ENCODE measurements around the gene CCP110.
"Not testable (repeated sequence)": the region's sequence is repeated elsewhere in the genome, so short reads cannot be mapped to it uniquely, and the experiment has no call there.

CCP110 gene

DNA sequence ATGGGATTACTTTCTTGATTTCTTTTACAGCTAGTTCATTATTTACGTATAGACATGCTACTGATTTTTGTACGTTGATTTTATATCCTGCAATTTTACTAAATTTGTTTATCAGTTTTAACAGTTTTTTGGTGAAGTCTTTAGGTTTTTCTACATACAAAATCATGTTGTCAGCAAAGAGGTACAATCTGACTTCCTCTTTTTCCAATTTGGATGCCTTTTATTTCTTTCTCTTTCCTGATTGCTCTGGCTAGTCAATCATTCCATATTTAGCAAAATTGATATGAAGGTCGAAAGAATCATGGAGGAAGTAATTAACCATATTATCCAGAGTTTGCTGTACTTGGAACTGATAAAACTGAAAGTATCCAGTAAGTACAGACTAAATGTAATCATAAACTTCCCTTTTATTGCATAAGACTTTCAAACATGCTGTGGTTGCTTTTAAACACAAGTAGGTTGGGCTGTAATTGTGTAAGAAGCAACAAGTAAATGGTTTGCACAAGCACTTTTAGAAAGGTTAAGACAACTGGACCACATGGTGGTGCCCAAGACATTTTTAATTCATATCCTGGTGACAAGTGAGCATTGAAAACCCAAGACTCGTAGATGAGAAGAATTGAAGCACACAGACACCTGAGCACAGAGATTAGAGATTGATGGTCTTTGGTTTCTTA, 10.2 kb upstream of the CCP110 start:
- no peak for DNase-seq

DNA sequence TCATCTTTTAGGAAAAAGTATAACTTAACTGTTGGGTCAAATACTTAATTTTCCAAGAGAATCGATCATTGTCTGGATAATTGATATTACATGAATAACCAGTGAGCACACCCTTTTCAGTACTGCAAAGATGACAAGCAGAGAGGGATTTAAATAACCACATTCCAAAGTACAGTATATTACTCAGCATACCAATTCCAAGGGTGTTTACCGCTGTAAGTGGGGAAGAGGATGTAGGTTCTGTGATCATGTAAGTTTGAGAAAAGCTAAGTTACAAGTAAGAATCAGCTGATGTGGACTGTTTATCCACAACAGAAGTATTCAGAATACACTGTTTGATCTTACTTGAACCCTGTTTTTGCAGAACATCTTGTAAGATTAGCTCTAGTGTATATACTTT, 8.0 kb upstream of the CCP110 start:
- DNase-seq: no peak

DNA sequence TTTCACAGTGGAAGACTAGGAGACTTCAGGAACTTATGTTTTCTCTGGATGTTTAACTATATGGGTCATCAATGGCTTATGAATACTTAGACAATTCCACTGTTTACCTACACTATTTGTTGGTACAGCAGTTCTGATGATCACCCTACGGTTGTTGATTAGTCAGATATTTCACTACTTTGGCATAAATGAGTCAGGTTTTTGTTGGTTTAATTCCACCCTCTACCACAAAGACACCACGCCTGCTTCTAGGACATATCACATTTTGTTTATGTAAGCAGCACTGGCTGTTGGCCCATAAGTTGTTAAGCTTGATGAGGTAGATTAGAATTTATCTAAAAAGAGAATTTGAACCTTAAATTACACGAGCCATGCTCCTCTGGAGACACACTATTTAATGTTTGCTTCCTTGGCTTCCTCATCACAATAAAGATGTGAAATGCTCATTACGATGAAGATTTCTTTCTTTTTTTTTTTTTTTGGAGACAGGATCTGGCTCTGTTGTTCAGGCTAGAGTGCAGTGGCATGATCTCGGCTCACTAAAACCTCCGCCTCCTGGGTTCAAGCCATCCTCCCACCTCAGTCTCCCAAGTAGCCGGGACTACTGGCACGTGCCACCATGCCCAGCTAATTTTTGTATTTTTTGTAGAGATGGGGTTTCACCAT, 6.2 kb upstream of the CCP110 start:
- no peak for DNase-seq

DNA sequence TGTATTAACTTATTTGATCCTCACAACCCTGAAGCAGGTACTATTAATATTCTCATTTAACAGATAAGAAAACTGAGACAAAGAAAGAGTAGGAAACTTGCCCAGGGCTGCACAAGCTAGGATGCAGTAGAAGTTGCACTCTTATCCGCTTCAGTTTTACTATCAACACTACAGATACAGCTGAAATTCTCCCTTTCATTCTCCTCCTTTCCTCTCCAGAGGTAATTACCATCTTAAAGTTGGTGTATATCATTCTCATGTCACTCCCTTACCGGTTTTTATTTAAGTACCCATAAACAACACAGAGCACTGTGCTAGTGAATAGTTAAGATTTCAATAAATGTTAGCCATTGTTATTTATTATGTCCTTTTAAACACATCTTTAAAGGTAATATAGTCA, 5.4 kb upstream of the CCP110 start:
- no peak for DNase-seq

DNA sequence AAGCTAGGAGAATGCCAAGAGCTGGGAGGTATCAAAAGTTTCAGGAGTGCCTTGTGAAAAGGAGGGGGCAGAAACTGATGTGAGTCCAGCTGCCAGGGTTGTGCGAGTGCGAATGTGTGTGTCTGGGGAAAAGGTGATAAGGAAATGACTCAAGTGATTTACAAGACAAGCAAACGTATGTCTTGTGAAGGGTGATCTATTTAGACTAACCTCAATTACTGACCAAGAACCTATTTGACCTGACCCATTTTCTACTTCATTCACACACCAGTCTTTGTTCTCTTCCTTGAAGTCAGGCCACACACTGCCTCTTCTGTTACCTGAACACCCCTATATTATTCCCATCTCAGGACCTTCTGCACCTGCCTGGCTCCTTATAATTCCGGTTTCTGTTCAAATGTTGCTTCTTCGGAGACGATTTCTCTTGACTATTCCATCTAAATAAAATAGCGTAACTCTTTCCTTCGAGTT, 2.8 kb upstream of the CCP110 start:
- DNase-seq: no peak

DNA sequence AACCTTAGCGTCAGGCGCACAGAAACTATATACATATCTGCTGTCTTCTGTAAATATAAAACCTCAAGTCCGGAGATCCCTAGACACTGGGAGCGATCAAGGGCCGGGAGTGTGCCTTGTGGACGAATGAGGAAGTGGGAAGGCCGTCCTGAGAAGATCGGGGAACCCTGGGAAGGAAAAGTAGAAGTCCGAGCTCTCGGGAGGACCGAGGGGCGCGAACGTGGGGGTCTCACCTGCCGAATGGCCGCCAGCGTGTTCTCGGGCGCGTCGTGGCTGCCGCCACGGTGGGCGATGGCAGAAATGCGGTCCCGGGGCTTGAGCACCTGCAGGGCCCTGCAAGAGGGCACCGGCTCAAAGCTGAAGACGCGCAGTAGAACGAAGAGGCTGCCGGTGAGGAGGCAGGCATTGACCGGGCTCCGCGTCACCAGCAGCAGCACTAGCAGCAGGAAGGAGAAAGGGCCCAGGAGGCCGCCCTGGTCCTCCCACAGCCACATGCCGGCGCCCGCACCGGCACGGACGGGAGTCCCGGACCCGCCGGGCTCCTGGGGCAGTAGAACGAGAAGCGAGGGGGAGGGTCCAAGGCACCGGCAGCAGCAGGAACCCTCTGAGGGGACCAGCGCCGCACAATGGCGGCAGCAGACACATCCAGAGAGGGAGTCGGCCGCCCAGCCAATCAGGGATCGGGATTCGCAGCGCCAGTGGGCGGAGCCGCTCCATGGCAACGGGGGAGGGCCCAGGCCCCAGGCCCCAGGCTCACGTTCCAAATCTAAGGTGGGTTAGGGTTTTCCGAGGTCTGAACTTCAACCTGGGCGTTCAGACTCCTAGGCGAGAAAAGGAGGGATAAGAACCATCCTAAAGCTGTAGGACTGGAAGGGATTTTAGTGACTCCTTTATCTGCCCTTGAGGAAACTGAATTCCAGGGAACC, 2.0 kb upstream of the CCP110 start, which contains the start of gene GDE1:
Gene GDE1, minus strand, starts transcription at position 628 of the 926 bp plus-strand sequence. Its CDS starts 134 bp downstream, at position 494.
- DNase-seq: peak; percentile 54 to 88

DNA sequence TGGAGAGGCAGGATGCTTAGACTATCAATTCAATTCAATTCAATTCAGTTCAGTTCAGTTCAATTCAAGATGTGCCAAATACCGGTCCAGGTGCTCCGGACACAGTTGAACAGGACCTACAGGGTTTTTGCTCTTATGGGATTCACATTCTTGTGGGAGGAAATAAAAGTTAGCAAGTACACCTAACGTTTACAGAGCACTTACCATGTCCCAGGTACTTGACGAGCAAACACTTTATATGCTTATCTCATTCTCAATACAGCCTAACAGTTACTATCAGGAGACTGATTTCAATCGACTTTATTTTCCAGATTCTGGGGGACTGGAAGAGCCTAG, 1.4 kb upstream of the CCP110 start:
- no peak for DNase-seq

DNA sequence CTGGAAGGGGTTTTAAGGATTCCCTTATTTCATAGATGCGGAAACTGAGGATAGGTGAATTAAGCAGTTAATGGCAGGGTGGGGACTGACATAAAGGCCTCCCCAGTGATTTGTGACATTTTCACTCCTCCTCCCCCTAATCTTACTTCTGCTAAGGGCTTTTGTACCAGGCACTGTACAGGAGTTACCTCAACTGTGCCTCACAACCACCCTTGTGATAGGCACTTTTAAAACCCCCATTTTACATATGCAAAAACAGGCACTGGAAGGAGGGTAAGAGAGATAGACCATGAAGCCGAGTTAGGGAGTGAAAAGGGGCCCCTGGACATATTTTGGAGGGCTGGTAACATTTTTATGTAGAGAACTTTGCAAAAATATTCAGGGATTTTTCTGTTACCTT, 982 bp upstream of the CCP110 start:
- DNase-seq: no peak

DNA sequence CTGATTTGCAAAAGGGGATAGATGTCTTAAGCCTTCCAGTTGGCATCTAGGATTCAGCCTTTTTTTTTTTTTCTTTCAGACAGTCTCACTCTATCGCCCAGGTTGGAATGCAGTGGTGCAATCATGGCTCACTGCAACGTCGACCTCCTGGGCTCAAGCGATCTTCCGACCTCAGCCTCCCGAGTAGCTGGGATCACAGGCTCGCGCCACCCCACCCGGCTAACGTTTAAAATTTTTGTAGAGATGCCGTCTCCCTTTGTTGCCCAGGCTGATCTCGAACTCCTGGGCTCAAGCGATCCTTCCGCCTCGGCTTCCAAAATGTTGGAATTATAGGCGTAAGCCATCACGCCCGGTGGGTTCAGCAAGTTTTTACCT, 571 bp upstream of the CCP110 start:
- DNase-seq: no peak

DNA sequence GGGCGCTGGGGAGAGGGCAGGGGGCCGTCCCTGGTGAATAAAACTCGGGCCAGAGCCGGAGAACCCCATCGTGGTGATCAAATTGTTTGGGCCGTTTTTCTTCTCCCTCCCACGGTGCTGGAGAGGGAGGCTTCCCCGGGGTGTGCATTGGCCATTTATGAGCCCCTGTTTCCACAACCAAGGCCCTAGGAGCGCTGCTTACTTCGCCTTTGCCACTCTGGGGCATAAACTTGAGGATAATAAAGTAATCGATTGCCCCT, 544 bp downstream of the CCP110 start:
- no peak for DNase-seq

DNA sequence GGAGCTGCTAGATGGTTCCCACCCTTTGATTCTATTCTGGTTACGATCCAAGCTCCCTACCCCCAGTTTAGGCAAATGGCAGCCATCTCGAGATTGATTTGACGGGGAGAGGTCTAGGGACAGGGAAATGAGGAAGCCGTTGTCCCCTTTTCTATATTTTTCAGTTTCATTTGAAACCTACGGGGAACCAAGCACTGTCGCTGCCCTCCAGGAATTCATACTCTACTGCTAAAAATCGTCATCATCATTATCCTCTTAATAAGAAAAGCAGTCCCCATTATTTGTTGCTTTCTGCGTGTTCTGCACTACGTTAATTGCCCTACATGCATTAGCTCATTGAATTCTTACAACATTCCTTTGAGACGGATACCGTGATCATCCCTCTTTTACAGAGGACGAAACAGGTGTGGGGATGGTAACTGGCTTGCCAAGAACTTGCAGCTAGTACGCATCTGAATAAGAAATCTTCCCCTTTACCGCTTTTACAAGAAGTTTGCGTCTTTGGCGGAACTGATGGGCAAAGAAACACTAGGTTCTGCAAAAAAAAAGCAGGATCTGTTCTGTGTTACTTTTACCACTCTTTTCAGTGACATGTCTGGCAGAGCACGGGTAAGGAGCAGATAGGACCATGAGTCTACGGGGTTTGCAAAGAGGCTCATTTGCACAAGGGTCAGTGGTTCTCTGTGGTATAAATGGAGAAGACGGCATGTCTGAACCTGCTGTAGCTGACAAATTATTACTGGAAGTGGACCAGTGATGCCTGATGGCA, 1.1 kb downstream of the CCP110 start:
- DNase-seq: no peak

DNA sequence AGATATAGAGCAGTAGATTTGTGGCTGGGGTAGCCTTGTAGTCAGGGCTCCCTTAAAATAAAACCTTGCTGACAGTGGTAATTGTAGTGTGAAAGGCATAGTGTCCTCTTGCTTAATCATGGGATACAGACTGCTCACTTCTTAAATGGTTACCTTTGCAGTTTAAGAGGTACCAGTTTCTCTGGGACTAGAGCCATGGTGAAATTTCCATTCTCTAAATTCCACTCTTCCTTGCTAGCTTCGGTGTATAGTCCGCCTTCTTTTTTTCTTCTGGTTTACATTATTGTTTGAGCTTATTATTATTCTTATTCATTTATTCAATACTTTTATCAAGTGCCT, 1.6 kb downstream of the CCP110 start:
- DNase-seq: no peak

DNA sequence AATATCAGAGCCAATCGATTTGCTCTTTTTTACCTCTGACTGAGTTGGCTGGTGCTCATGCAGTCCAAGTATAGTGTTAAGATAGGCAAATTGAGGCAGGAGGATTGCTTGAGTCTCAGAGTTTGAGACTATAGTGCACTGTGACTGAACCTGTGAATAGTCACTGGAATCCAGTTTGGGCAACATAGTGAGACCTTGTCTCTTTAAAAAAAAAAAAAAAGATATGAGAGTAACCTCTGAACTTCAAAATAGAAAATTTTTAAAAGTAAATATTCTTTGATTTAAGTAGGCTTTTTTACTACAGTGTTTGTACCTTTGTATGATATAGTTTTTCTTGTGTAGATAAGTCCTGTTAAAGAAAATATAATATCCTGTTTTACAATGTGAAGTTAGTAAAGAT, 3.4 kb downstream of the CCP110 start:
- no peak for DNase-seq

DNA sequence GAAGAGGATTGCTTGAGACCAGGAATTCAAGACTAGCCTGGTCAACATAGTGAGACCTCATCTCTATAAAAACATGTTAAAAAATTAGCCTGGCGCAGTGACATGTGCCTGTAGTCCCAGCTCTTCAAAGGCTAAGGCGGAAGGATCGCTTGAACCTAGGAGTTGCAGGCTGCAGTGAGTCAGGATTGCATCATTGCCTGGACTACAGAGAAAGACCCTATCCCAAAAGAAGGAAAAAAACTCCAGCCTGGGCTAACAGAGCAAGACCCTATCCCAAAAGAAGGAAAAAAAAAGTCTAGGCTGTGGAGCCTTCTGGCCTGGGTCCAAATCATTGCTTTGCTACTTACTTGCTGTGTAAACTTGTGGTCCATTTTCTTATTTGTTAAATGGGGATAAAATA, 4.9 kb downstream of the CCP110 start:
- DNase-seq: no peak

DNA sequence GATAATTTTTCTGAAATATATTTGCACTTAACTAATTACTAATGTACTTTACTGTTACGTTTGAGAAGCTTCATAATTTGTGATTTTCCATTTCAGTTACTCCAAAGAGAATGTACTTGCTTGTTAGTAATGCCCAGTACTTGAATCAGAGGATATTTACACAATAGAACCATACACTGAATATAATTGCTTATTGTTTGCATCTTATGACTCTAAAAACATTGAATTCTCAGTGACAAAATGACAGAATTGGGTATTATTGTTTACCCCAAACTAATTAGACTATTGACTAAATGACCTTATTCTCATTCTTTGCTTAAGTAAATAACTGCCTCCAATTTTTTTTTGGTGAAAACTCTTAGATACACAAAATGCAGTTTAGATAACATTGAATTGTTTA, 8.9 kb downstream of the CCP110 start:
- DNase-seq: no peak

DNA sequence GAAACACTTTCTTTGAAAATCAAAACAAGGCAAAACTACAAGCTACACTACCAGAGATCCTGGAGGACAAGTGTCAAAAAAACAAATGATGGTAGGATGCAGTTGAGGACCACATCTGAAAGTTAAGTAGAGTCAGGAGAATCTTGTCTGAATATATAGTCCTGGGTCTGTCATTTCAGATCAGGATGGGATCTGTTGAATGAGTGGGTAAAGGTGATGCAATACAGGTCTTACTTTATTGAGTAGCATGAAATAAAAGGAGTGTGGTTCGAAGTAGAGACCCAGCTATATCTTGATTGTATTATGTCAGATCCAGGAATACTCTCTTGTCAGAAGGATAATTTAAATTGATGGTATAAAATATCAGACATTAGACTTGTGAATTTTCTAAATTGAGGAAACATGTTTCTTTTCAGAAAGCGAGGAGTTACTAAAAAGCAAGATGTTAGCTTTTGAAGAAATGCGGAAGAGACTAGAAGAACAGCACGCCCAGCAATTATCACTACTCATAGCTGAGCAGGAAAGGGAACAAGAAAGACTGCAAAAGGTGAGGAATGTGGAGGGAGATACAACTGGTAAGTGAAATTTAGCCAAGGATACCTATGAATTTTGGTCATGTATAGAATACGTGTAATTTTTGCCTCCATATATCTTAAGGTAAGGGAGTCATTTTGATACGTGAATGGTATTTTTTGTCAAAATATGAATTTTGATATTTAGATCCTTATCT, 16.7 kb downstream of the CCP110 start:
- DNase-seq: no peak

DNA sequence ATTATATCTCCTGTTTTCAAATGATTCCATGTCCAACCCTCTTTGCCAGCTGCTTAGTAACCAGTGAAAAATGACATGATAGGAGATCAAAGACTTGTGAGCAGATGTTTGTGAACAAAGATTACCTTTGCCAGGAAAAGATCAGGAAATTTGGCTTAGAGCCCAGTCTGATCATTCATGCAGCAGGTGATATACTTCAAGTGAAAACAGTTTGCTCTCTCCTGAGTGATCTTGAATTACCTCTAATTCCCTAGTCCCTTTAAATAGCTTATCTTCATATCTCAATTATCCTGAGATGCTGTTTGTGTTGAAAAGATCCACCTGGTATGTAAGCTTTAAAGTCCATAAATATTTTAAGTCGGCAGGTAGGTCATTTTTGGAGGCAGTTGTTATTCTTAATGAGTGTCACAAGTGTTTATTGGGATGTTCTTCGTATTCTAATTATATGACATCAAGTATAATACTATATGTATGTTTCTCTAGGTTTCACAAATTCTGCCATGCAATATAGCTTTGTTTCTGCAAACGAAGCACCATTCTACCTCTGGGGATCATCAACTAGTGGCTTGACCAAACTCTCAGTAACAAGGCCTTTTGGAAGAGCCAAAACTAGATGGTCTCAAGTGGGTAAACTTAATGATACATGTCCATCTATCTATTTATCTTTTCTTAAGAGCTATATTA, 18.5 kb downstream of the CCP110 start:
- no peak for DNase-seq

DNA sequence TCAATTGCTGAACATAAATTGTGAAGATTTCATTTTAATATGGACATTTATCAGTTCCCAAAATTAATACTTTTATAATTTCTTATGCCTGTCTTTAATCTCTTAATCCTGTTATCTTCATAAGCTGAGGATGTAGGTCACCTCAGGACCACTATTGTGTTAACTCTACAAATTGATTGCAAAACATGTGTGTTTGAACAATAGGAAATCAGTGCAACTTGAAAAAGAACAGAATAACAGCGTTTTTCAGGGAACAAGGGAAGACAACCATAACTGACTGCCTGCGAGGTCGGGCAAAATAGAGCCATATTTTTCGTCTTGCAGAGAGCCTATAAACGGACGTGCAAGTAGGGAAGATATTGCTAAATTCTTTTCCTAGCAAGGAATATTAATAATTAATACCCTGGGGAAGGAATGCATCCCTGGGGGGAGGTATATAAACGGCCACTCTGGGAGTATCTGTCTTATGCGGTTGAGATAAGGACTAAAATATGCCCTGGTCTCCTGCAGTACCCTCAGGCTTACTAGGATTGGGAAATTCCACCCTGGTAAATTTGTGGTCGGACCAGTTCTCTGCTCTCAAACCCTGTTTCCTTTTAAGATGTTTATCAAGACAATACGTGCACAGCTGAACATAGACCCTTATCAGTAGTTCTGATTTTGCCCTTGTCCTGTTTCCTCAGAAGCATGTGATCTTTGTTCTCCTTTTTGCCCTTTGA, 19.7 kb downstream of the CCP110 start:
- not testable (repeated sequence) for DNase-seq

DNA sequence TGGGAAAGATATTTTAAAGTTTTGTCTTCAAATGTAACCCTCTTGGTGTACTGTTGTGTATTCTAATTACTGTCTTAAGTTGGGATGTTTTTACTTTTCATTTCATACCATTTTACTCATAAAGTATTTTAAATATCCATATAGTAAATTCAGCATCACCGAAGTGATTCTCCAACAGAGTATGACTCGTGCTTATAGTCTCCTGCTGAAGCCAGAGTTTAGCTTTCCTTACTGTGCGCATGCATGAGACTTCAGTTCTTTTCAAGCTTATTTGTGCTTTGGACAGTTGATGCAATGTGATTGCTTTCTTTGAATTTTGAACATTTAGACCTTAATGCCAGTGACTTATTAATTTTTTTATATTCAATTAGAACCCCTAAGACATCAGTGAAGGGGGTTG, 24.4 kb downstream of the CCP110 start:
- DNase-seq: no peak

DNA sequence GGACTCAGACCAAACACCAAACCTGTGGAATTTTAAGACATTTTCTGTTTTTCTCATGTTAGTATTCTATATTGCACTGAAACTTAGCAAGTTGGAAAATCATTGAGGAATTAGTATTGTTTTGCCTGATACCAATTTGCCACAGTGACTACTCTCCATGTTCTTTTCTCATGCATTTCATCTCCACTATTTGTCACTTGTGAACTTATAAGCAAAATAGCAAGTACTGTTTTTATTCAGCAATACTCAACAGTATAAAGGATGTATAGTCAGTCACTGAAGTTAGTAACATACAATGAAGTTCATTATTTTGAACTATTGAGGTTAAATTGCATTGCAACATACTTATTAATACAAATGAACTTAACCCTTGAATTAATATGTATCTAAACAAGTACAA, 25.9 kb downstream of the CCP110 start:
- DNase-seq: no peak

DNA sequence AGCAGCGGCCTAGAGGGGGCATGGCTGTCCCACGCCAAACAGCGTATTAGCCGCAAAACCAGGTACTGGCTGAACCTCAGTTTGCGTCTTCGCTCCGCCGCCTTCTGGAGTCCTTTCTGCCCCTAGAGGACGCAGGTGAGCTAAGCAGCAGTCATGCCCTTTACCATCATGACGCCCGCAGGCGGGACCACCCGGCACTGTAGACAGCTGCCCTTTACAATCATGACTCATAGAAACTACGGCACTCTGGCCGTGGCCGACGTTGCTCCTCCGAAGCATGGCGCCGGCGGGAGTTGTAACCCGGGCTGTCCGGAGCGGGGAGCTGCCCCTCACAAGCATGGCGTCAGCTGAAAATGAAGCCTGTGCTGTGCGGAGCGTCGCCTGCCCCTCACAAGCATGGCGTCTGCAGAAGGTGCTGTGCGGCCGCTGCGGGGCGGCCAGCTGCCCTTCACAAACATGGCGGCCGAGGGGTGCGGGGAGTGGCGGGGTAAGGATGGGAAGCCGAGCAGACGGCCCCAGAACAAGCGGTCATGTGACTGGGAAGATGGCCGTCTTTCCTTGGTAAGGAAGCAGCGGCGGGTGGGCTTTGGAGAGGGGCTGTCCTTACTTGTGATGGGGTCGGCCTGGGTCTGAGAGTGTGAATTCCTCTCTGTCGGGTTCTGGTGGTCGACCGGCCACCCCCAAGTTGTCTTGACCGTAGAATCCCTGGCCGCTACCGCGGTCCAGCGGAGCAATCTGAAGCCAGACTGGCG, 31.6 kb downstream of the CCP110 start, which contains the start of gene VPS35L:
Gene VPS35L, plus strand, starts transcription at position 518 of the 752 bp plus-strand sequence. Its CDS starts 27 bp downstream, at position 545.
- peak; percentile 68 to 86 for DNase-seq
